Myocyte (in vitro differentiated cells): ENCODE data around the gene MRPL22. TPM values are rescaled to one million over a fixed set of nuclear protein-coding genes. Genes with fewer than 3 reads are reported as not detected.
"Not testable (repeated sequence)": the region's sequence is repeated elsewhere in the genome, so short reads cannot be mapped to it uniquely, and the experiment has no call there.

Experiments used
- DNase-seq: peaks from one replicate; pipeline ENCODE4 v3.0.0-alpha.2; 2012; ENCODE audit warnings: low read depth
- total RNA-seq: library from RNA; depleted of rRNA; stranded (reverse); fragments of >200 nt; gene quantifications from 2 replicates; pipeline ENCODE4 v1.2.3, GENCODE V29; 2014

Gene MRPL22
- total RNA-seq, 1 donor from 2014 or later: 11.4 TPM

DNA sequence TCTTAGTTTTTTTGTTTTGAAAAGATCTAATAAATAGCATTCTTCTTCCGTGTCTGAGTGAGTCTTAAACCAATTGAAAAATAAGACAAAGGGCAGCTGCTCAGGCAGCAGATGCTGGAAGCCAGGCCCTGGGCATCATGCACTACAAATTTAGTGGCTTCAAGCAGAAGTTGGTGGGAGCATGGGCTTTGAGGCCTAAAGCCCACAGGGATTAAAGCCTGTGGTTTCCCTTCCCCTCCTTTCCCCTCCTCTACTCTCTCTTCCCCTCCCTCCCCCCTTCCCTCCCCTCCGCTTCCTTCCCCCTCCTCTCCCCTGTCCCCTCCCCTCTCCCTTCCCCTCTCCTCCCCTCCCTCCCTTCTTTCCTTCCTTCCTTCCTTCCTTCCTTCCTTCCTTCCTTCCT lies 52.6 kb downstream of the MRPL22 start:
- peak; percentile 48 for DNase-seq

DNA sequence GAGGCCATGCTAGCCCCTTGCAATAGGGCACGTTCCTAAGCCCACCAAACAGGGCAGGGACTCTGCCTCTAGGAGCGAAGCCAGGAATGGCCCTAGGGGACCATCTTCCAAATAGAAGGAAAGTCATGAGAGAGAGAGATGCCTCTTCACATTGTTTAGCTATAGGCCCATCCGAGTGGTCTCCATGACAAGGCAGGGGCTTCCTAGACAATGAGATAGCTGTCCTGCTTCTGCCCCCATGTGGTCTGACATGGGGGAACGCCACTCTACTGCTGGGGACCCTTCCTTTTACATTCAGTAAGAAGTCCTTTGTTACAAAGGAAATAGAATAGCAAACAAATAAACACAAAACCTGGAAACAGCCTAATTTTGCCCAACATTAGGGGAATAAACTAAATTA lies 54.8 kb downstream of the MRPL22 start:
- no peak for DNase-seq

- DNase-seq: no peak
Observed at GRCh38 chr5:154997746-154998145, 56.9 kb downstream of the MRPL22 start.

DNA sequence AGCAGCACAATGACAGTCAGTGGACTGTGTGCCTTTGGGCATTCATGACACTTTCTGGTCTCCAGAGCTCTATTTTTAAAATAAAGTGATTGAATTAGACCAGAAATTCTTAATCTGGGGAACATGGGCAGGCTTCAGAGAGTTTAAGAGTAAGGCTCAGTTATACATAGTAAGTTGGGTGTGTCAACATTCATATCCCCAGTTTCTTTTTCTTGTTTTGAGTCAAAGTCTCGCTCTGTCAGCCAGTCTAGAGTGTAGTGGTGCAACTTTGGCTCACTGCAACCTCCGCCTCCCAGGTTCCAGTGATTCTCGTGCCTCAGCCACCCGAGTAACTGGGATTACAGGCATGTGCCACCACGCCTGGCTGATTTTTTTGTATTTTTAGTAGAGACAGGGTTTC lies 59.0 kb downstream of the MRPL22 start:
- DNase-seq: no peak

- DNase-seq: no peak
Observed at GRCh38 chr5:155001523-155001922, 60.6 kb downstream of the MRPL22 start.

DNA sequence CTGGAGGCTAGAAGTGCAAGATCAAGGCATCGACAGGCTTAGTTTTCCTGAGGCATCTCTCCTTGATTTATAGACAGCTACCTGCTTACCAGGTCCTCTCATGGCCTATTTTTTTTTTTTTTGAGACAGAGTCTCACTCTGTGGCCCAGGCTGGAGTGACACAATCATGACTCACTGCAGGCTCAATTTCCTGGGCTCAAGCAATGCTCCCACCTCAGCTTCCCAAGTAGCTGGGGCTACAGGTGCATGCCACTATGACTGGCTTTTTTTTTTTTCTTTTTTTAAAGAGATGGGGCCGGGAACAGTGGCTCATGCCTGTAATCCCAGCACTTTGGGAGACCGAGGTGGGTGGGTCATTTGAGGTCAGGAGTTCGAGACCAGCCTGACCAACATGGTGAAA lies 61.8 kb downstream of the MRPL22 start:
- not testable (repeated sequence) for DNase-seq

- peak; percentile 28 for DNase-seq
Observed at GRCh38 chr5:155004138-155004744, 63.4 kb downstream of the MRPL22 start.

- DNase-seq: not testable (repeated sequence)
Observed at GRCh38 chr5:155006265-155006664, 65.4 kb downstream of the MRPL22 start.

GRCh38 chr5:155008669-155009068 lies 67.8 kb downstream of the MRPL22 start:
- DNase-seq: no peak

GRCh38 chr5:155010881-155011280 lies 70.0 kb downstream of the MRPL22 start:
- DNase-seq: no peak

- DNase-seq: no peak
Observed at GRCh38 chr5:155013526-155013925, 72.7 kb downstream of the MRPL22 start, which contains the start of gene KIF4B. TSS of gene KIF4B (plus strand) at chr5:155013755. CDS start at chr5:155013860, 105 bp downstream.

- DNase-seq: no peak
Observed at GRCh38 chr5:155015239-155015638, 74.4 kb downstream of the MRPL22 start.

DNA sequence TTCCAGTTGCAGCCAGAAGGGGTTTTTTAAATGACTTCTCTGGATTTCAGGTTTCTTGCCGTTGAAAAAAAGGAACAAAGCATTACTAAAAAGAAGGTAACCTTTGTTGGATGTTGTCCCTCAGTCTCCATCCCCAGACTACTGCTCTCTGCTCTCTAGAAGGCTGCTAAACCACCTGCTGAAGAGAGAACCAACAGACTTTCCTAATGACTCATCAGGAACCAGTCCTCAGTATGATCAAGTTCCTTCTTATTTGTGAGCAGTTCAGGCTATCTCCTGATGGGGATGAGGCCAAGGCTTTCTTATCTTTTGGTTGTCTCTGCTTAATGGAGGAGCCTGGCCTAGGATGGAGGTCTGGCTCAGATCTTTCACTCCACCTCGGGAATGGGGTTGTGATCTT lies 76.7 kb downstream of the MRPL22 start:
- no peak for DNase-seq

Other genes with a start within 250 kb of the MRPL22 start
- 85.2 and 96.8 TPM in 2 replicates for gene LARP1, start 185.7 kb upstream of the MRPL22 start, total RNA-seq
- gene FAXDC2, start 90.5 kb upstream of the MRPL22 start, total RNA-seq: 11.6 and 17.8 TPM in 2 replicates
- 49.1 and 60.3 TPM in 2 replicates for gene CNOT8, start 82.4 kb upstream of the MRPL22 start, total RNA-seq
- gene GEMIN5, start 2.9 kb upstream of the MRPL22 start, total RNA-seq: 19.8 and 22.0 TPM in 2 replicates
- not detected in 2 replicates for gene KIF4B, start 72.7 kb downstream of the MRPL22 start, total RNA-seq